GM20431 (cell line): ENCODE measurements around the gene ERBB4.

Source experiments
- in situ Hi-C: fragments of 300-500 bp; cut with MseI, MboI; formaldehyde crosslinking; loops from one replicate; pipeline ENCODE4 v1.15.0; 2020; ENCODE audit warnings: low sequenced_read_pairs; ENCODE audit not compliant: unreplicated experiment

ERBB4 gene

GRCh38 chr2:212381428-212382102, 157.0 kb downstream of the ERBB4 start:
- in situ Hi-C loops = no loop called here

- in situ Hi-C loops = no loop called here
Observed at GRCh38 chr2:212379103-212379502, 159.5 kb downstream of the ERBB4 start.

GRCh38 chr2:212367431-212367830, 171.2 kb downstream of the ERBB4 start:
- in situ Hi-C loops = no loop called here

GRCh38 chr2:212364112-212364985, 174.3 kb downstream of the ERBB4 start:
- in situ Hi-C loops = no loop called here

- in situ Hi-C loops = no loop called here
Observed at GRCh38 chr2:212361174-212361756, 177.3 kb downstream of the ERBB4 start.

- in situ Hi-C loops = no loop called here
Observed at GRCh38 chr2:212360068-212360460, 178.5 kb downstream of the ERBB4 start.

- in situ Hi-C loops = no loop called here
Observed at GRCh38 chr2:212359425-212360067, 179.1 kb downstream of the ERBB4 start.

GRCh38 chr2:212357606-212358005, 181.0 kb downstream of the ERBB4 start:
- in situ Hi-C loops = no loop called here

- in situ Hi-C loops = no loop called here
Observed at GRCh38 chr2:212354382-212354781, 184.2 kb downstream of the ERBB4 start.

GRCh38 chr2:212348501-212348900, 190.1 kb downstream of the ERBB4 start:
- in situ Hi-C loops = no loop called here

GRCh38 chr2:212346865-212347264, 191.7 kb downstream of the ERBB4 start:
- in situ Hi-C loops = no loop called here

GRCh38 chr2:212345966-212346365, 192.6 kb downstream of the ERBB4 start:
- in situ Hi-C loops = no loop called here

- in situ Hi-C loops = no loop called here
Observed at GRCh38 chr2:212344131-212344530, 194.5 kb downstream of the ERBB4 start.

GRCh38 chr2:212343167-212343566, 195.4 kb downstream of the ERBB4 start:
- in situ Hi-C loops = no loop called here

- in situ Hi-C loops = no loop called here
Observed at GRCh38 chr2:212337486-212338343, 200.9 kb downstream of the ERBB4 start.

- in situ Hi-C loops = no loop called here
Observed at GRCh38 chr2:212337036-212337435, 201.6 kb downstream of the ERBB4 start.

GRCh38 chr2:212330263-212330662, 208.3 kb downstream of the ERBB4 start:
- in situ Hi-C loops = no loop called here

- in situ Hi-C loops = no loop called here
Observed at GRCh38 chr2:212328712-212329496, 209.7 kb downstream of the ERBB4 start.

- in situ Hi-C loops = no loop called here
Observed at GRCh38 chr2:212328136-212328535, 210.5 kb downstream of the ERBB4 start.
